NB4 (cell line): ENCODE data around the gene DBI.

Experiments
- CTCF ChIP-seq: IDR thresholded peaks from one replicate; pipeline ENCODE4 v1.5.1; 2012; ENCODE audit warnings: low read depth, low read length
- MAX ChIP-seq: IDR thresholded peaks from 2 replicates; pipeline ENCODE4 v1.6.1; 2011; ENCODE audit warnings: low read depth, low read length
- POLR2A ChIP-seq: IDR thresholded peaks from 2 replicates; pipeline ENCODE4 v1.6.1; 2011; ENCODE audit warnings: mild to moderate bottlenecking; ENCODE audit not compliant: insufficient read length; ENCODE audit errors: extremely low read depth

GRCh38 chr2:119339562-119339923 is 27.2 kb upstream of the DBI start:
- TF ChIP-seq CTCF, result no peak
- no peak for TF ChIP-seq POLR2A
- no peak for TF ChIP-seq MAX
